Hematopoietic multipotent progenitor cell (in vitro differentiated cells): ENCODE results near the gene RNF186. TPM values are rescaled to one million over a fixed set of nuclear protein-coding genes. Genes with fewer than 3 reads are reported as not detected.
"Not testable (repeated sequence)": the region's sequence is repeated elsewhere in the genome, so short reads cannot be mapped to it uniquely, and the experiment has no call there.

Source experiments
- DNase-seq, 3 donors: peaks; one replicate each; pipeline ENCODE4 v3.0.0-alpha.2; 2011 to 2015; ENCODE audit warnings: low read depth in 2 of 3, low spot score in 2 of 3
- total RNA-seq: library from RNA; depleted of rRNA; stranded (reverse); fragments of >200 nt; gene quantifications from one replicate; pipeline ENCODE4 v1.2.3, GENCODE V29; 2012

The RNF186 gene
- total RNA-seq, 1 donor, result under 0.01 TPM

GRCh38 chr1:19825298-19825697 lies 10.2 kb upstream of the RNF186 start:
- no peak for DNase-seq

GRCh38 chr1:19824541-19824940 lies 9.5 kb upstream of the RNF186 start:
- DNase-seq, result no peak

GRCh38 chr1:19824036-19824435 lies 9.0 kb upstream of the RNF186 start:
- DNase-seq, result no peak

- no peak for DNase-seq
Measured at GRCh38 chr1:19819701-19820100, 4.6 kb upstream of the RNF186 start.

- no peak for DNase-seq
Measured at GRCh38 chr1:19818324-19818723, 3.2 kb upstream of the RNF186 start.

- DNase-seq, result no peak
Measured at GRCh38 chr1:19817160-19817559, 2.1 kb upstream of the RNF186 start.

- not testable (repeated sequence) for DNase-seq
Measured at GRCh38 chr1:19816737-19817086, 1.6 kb upstream of the RNF186 start.

- DNase-seq, result no peak
Measured at GRCh38 chr1:19815801-19816736, 986 bp upstream of the RNF186 start.

- DNase-seq, result no peak
Measured at GRCh38 chr1:19814244-19814661, 830 bp downstream of the RNF186 start.

- no peak for DNase-seq
Measured at GRCh38 chr1:19813643-19813960, 1.5 kb downstream of the RNF186 start.

- no peak for DNase-seq
Measured at GRCh38 chr1:19812875-19813642, 2.0 kb downstream of the RNF186 start.

GRCh38 chr1:19811206-19811851 lies 3.8 kb downstream of the RNF186 start:
- DNase-seq, result peak in 2 of 3 donors; percentile 17 to 44

- no peak for DNase-seq
Measured at GRCh38 chr1:19809044-19809750, 5.9 kb downstream of the RNF186 start.

GRCh38 chr1:19808351-19808750 lies 6.7 kb downstream of the RNF186 start:
- no peak for DNase-seq

GRCh38 chr1:19804831-19805251 lies 10.2 kb downstream of the RNF186 start:
- DNase-seq, result no peak

GRCh38 chr1:19802269-19802668 lies 12.8 kb downstream of the RNF186 start:
- no peak for DNase-seq

GRCh38 chr1:19800076-19800804 lies 14.8 kb downstream of the RNF186 start:
- peak; percentile 31 to 62 (median 46) for DNase-seq

- peak; percentile 22 to 57 (median 50) for DNase-seq
Measured at GRCh38 chr1:19799230-19800075, 15.6 kb downstream of the RNF186 start, which contains the start of gene TMCO4. TSS of gene TMCO4 (minus strand) at chr1:19799916. CDS start at chr1:19780758, 19,158 bp downstream.
